NT2/D1 (cell line): ENCODE results near the gene GKN1.

ENCODE experiments used
- DNase-seq: peaks from one replicate; pipeline ENCODE4 v3.0.0-alpha.2; 2011; ENCODE audit warnings: low read depth, low spot score
- H3K27me3 ChIP-seq: 2 replicates; pipeline ENCODE4 v1.6.0; 2011; ENCODE audit warnings: mild to moderate bottlenecking; ENCODE audit not compliant: insufficient read length, insufficient read depth
- H3K36me3 ChIP-seq: 2 replicates; pipeline ENCODE4 v1.6.1; 2011; ENCODE audit warnings: mild to moderate bottlenecking, low read length, mixed read lengths; ENCODE audit not compliant: insufficient read depth, insufficient read length
- H3K4me1 ChIP-seq: 2 replicates; pipeline ENCODE4 v1.5.1; 2011; ENCODE audit not compliant: insufficient read depth, insufficient read length
- H3K4me3 ChIP-seq: 2 replicates; pipeline ENCODE4 v1.5.1; 2011; ENCODE audit warnings: low read depth; ENCODE audit not compliant: insufficient read length
- H3K9ac ChIP-seq: 2 replicates; pipeline ENCODE4 v1.6.0; 2011; ENCODE audit warnings: low read depth; ENCODE audit not compliant: insufficient read length
- H3K9me3 ChIP-seq: 2 replicates; pipeline ENCODE4 v1.5.1; 2011; ENCODE audit warnings: mild to moderate bottlenecking, low read length; ENCODE audit not compliant: insufficient read depth
- SUZ12 ChIP-seq: IDR thresholded peaks from 2 replicates; pipeline ENCODE4 v1.6.1; 2011; ENCODE audit not compliant: insufficient read length, insufficient read depth; ENCODE audit errors: extremely low read depth
- YY1 ChIP-seq: IDR thresholded peaks from 2 replicates; pipeline ENCODE4 v1.6.1; 2011; ENCODE audit not compliant: insufficient read length, insufficient read depth
- ZNF274 ChIP-seq: IDR thresholded peaks from 2 replicates; pipeline ENCODE4 v1.6.1; 2011; ENCODE audit warnings: mild to moderate bottlenecking, low read depth, low read length

The GKN1 gene

GRCh38 chr2:68992341-68992740 lies 17.9 kb downstream of the GKN1 start:
- Histone ChIP-seq H3K9me3 (no peaks in the 10 kb centered on the region), H3K36me3 (no peaks in the 10 kb centered on the region), H3K4me3 (no peak overlapping the region), H3K27me3 (no peaks in the 10 kb centered on the region), H3K9ac (no peak overlapping the region), H3K4me1 (no peaks in the 10 kb centered on the region)
- no peak for DNase-seq
- TF ChIP-seq ZNF274, result no peak
- no peak for TF ChIP-seq SUZ12
- no peak for TF ChIP-seq YY1

GRCh38 chr2:68992933-68993332 lies 18.5 kb downstream of the GKN1 start:
- Histone ChIP-seq H3K4me1 (no peaks in the 10 kb centered on the region), H3K4me3 (no peak overlapping the region)
- no peak for DNase-seq

GRCh38 chr2:68993660-68994059 lies 19.2 kb downstream of the GKN1 start:
- no peaks in the 10 kb centered on the region for H3K36me3 ChIP-seq
- H3K9ac ChIP-seq, result no peak overlapping the region
- no peaks in the 10 kb centered on the region for H3K4me1 ChIP-seq
- TF ChIP-seq SUZ12, result no peak
- TF ChIP-seq ZNF274, result no peak
- no peak for TF ChIP-seq YY1
- DNase-seq, result no peak
- H3K9me3 ChIP-seq, result no peaks in the 10 kb centered on the region
- no peaks in the 10 kb centered on the region for H3K27me3 ChIP-seq
- no peak overlapping the region for H3K4me3 ChIP-seq

More at GRCh38 chr2:68992933-68993332, 18.5 kb downstream of the GKN1 start:
- Histone ChIP-seq H3K9me3 (no peaks in the 10 kb centered on the region), H3K9ac (no peak overlapping the region), H3K36me3 (no peaks in the 10 kb centered on the region), H3K27me3 (no peaks in the 10 kb centered on the region)
- TF ChIP-seq ZNF274 (no peak), SUZ12 (no peak), YY1 (no peak)

- Histone ChIP-seq H3K4me3 (no peak overlapping the region), H3K27me3 (no peaks in the 10 kb centered on the region), H3K9ac (no peak overlapping the region), H3K36me3 (no peaks in the 10 kb centered on the region), H3K4me1 (no peaks in the 10 kb centered on the region), H3K9me3 (no peaks in the 10 kb centered on the region)
- DNase-seq, result no peak
- TF ChIP-seq YY1, result no peak
These were observed 20.4 kb downstream of the GKN1 start for GRCh38 chr2:68994864-68995263.

GRCh38 chr2:68995916-68996315 lies 21.5 kb downstream of the GKN1 start:
- no peak overlapping the region for H3K4me3 ChIP-seq
- H3K9me3 ChIP-seq, result no peaks in the 10 kb centered on the region
- H3K27me3 ChIP-seq, result no peaks in the 10 kb centered on the region
- H3K36me3 ChIP-seq, result no peaks in the 10 kb centered on the region
- no peaks in the 10 kb centered on the region for H3K4me1 ChIP-seq
- no peak overlapping the region for H3K9ac ChIP-seq
- DNase-seq, result no peak
- no peak for TF ChIP-seq SUZ12
- TF ChIP-seq ZNF274, result no peak
- no peak for TF ChIP-seq YY1

GRCh38 chr2:68997401-68997800 lies 23.0 kb downstream of the GKN1 start:
- Histone ChIP-seq H3K4me1 (no peaks in the 10 kb centered on the region), H3K9me3 (no peaks in the 10 kb centered on the region), H3K4me3 (no peak overlapping the region), H3K36me3 (no peaks in the 10 kb centered on the region), H3K9ac (no peak overlapping the region), H3K27me3 (no peaks in the 10 kb centered on the region)
- no peak for DNase-seq
- TF ChIP-seq SUZ12 (no peak), YY1 (no peak), ZNF274 (no peak)

- Histone ChIP-seq H3K9me3 (no peaks in the 10 kb centered on the region), H3K4me1 (no peaks in the 10 kb centered on the region), H3K4me3 (no peak overlapping the region), H3K9ac (no peak overlapping the region), H3K27me3 (no peaks in the 10 kb centered on the region), H3K36me3 (no peaks in the 10 kb centered on the region)
- no peak for DNase-seq
- no peak for TF ChIP-seq SUZ12
- no peak for TF ChIP-seq ZNF274
- no peak for TF ChIP-seq YY1
These were observed 27.4 kb downstream of the GKN1 start for GRCh38 chr2:69001879-69002278.

GRCh38 chr2:69003731-69004130 lies 29.3 kb downstream of the GKN1 start:
- no peak for TF ChIP-seq YY1
- TF ChIP-seq SUZ12, result no peak
- TF ChIP-seq ZNF274, result no peak
- Histone ChIP-seq H3K9me3 (no peaks in the 10 kb centered on the region), H3K36me3 (no peaks in the 10 kb centered on the region), H3K4me1 (no peaks in the 10 kb centered on the region), H3K9ac (no peak overlapping the region), H3K27me3 (no peaks in the 10 kb centered on the region), H3K4me3 (no peak overlapping the region)
- no peak for DNase-seq
